HG03442 (cell line): Measurements from ENCODE around the gene KRT1.

Experiments used
- ATAC-seq: cut with Tn5 transposase; IDR thresholded peaks from one replicate; pipeline ENCODE4 v1.9.1; 2021; ENCODE audit warnings: mild to moderate bottlenecking, moderate library complexity; ENCODE audit not compliant: unreplicated experiment

KRT1 gene

GRCh38 chr12:52662093-52662917 lies 17.9 kb downstream of the KRT1 start:
- no peak for ATAC-seq

- ATAC-seq: no peak
Observed at GRCh38 chr12:52661668-52662067, 18.5 kb downstream of the KRT1 start.

- ATAC-seq: no peak
Observed at GRCh38 chr12:52660934-52661499, 19.2 kb downstream of the KRT1 start.

- ATAC-seq: no peak
Observed at GRCh38 chr12:52659951-52660350, 20.3 kb downstream of the KRT1 start.

- ATAC-seq: no peak
Observed at GRCh38 chr12:52659395-52659794, 20.8 kb downstream of the KRT1 start.

- ATAC-seq: no peak
Observed at GRCh38 chr12:52658196-52658595, 22.0 kb downstream of the KRT1 start.

- no peak for ATAC-seq
Observed at GRCh38 chr12:52657250-52657902, 22.8 kb downstream of the KRT1 start.

- ATAC-seq: no peak
Observed at GRCh38 chr12:52656616-52657015, 23.6 kb downstream of the KRT1 start.

GRCh38 chr12:52655720-52656124 lies 24.5 kb downstream of the KRT1 start:
- ATAC-seq: no peak

GRCh38 chr12:52655251-52655650 lies 25.0 kb downstream of the KRT1 start:
- ATAC-seq: no peak

GRCh38 chr12:52651726-52652261 lies 28.4 kb downstream of the KRT1 start, which contains the start of gene KRT2:
TSS of gene KRT2 (minus strand) at chr12:52652211. CDS start at chr12:52652142, 69 bp downstream.
- ATAC-seq: no peak

- ATAC-seq: no peak
Observed at GRCh38 chr12:52650520-52651081, 29.6 kb downstream of the KRT1 start.

GRCh38 chr12:52649066-52649465 lies 31.1 kb downstream of the KRT1 start:
- ATAC-seq: no peak

GRCh38 chr12:52648012-52648550 lies 32.1 kb downstream of the KRT1 start:
- no peak for ATAC-seq

GRCh38 chr12:52647601-52648000 lies 32.6 kb downstream of the KRT1 start:
- no peak for ATAC-seq

GRCh38 chr12:52646613-52647012 lies 33.6 kb downstream of the KRT1 start:
- no peak for ATAC-seq

- no peak for ATAC-seq
Observed at GRCh38 chr12:52645982-52646381, 34.2 kb downstream of the KRT1 start.

GRCh38 chr12:52645120-52645761 lies 35.0 kb downstream of the KRT1 start:
- no peak for ATAC-seq

- ATAC-seq: no peak
Observed at GRCh38 chr12:52644078-52644415, 36.2 kb downstream of the KRT1 start.

- no peak for ATAC-seq
Observed at GRCh38 chr12:52643233-52644077, 36.8 kb downstream of the KRT1 start.
